B cell (primary cell): Measurements from ENCODE around the gene NES. TPM values are rescaled to one million over a fixed set of nuclear protein-coding genes. Genes with fewer than 3 reads are reported as not detected.

Experiments used
- ATAC-seq: fragments of 200-7000 bp; cut with Tn5 transposase; one replicate; pipeline ENCODE4 v1.10.0; 2021; ENCODE audit warnings: low read depth, mild to moderate bottlenecking, moderate number of reproducible peaks, moderate library complexity
- CTCF ChIA-PET: fragments of 350-600 bp; sonication (Branson Sonifier 250); formaldehyde crosslinking; loops from one replicate; lab custom pipeline; 2021; ENCODE audit warnings: antibody characterized with exemption, inconsistent platforms; lab: Charles Lee
- POLR2A ChIA-PET: fragments of 350-600 bp; sonication (Branson Sonifier 250); formaldehyde crosslinking; loops from one replicate; lab custom pipeline; 2021; ENCODE audit warnings: antibody characterized with exemption; lab: Charles Lee
- DNase-seq: peaks from one replicate; pipeline ENCODE4 v3.0.0; 2013
- H2AFZ ChIP-seq: 2 replicates; pipeline ENCODE4 v1.6.1; 2012; ENCODE audit warnings: mild to moderate bottlenecking, low read depth, low read length; ENCODE audit not compliant: insufficient read depth, poor library complexity, severe bottlenecking
- H3K27ac ChIP-seq, 2 donors: 1 replicate in 1 of 2; 2 replicates in 1 of 2; pipeline ENCODE4 v1.5.1; 2012 to 2013; ENCODE audit warnings: low read length in 2 of 2, mild to moderate bottlenecking in 2 of 2, moderate library complexity in 1 of 2
- H3K27me3 ChIP-seq, 4 experiments: fragments of 200-600 bp in 1 of 4; sonication (generic) in 1 of 4; replicated peaks in 1 of 4; 1 replicate in 2 of 4; 2 replicates in 2 of 4; pipeline versions ENCODE4 v1.6.1 to v1.7.0; 2013 to 2016; ENCODE audit warnings: low read length in 3 of 4, mild to moderate bottlenecking in 2 of 4, mixed read lengths in 1 of 4, moderate library complexity in 1 of 4; ENCODE audit not compliant: insufficient read depth in 4 of 4, control insufficient read depth in 3 of 4; ENCODE audit errors: control extremely low read depth in 1 of 4
- H3K36me3 ChIP-seq, 2 experiments: replicated peaks in 1 of 2; 1 replicate in 1 of 2; 2 replicates in 1 of 2; pipeline versions ENCODE4 v1.6.1 to v1.7.1; 2013; ENCODE audit warnings: low read length in 1 of 2; ENCODE audit not compliant: insufficient read depth in 2 of 2, control insufficient read depth in 1 of 2; ENCODE audit errors: control extremely low read depth in 1 of 2, extremely low read depth in 1 of 2
- H3K4me1 ChIP-seq, 2 donors: fragments of 200-600 bp in 1 of 2; sonication (generic) in 1 of 2; 1 replicate in 1 of 2; 2 replicates in 1 of 2; pipeline versions ENCODE4 v1.5.1 to v1.6.1; 2013 to 2017; ENCODE audit warnings: low read length in 2 of 2; ENCODE audit not compliant: control insufficient read depth in 2 of 2, insufficient read depth in 2 of 2
- H3K4me2 ChIP-seq: replicated peaks from 2 replicates; pipeline ENCODE3; 2012; ENCODE audit warnings: mild to moderate bottlenecking, low read depth, low read length; ENCODE audit not compliant: poor library complexity, severe bottlenecking
- H3K4me3 ChIP-seq, 5 experiments: fragments of 200-600 bp in 1 of 5; sonication (generic) in 1 of 5; 1 replicate in 3 of 5; 2 replicates in 2 of 5; pipeline versions ENCODE4 v1.5.1 to v1.7.0; 2011 to 2016; ENCODE audit warnings: low read length in 4 of 5, mild to moderate bottlenecking in 4 of 5, low read depth in 2 of 5, control low read depth in 1 of 5, moderate library complexity in 1 of 5; ENCODE audit not compliant: insufficient read depth in 1 of 5; ENCODE audit errors: control extremely low read depth in 1 of 5, extremely low read depth in 1 of 5
- H3K79me2 ChIP-seq: fragments of 200-600 bp; sonication (generic); one replicate; pipeline ENCODE4 v1.6.0; 2016; ENCODE audit warnings: low read length; ENCODE audit not compliant: control insufficient read depth, insufficient read depth
- H3K9ac ChIP-seq: fragments of 200-600 bp; sonication (generic); 2 replicates; pipeline ENCODE4 v1.6.1; 2017; ENCODE audit warnings: mild to moderate bottlenecking, low read length, moderate library complexity
- H3K9me3 ChIP-seq, 3 donors: one replicate each; pipeline versions ENCODE4 v1.6.1 to v1.7.1; 2013; ENCODE audit warnings: low read length in 2 of 3; ENCODE audit not compliant: control insufficient read depth in 2 of 3, insufficient read depth in 1 of 3; ENCODE audit errors: control extremely low read depth in 1 of 3
- H4K20me1 ChIP-seq: 2 replicates; pipeline ENCODE4 v1.6.0; 2012; ENCODE audit warnings: mild to moderate bottlenecking, low read length; ENCODE audit not compliant: insufficient read depth, control insufficient read depth, poor library complexity, severe bottlenecking
- H3K27ac Mint-ChIP-seq: one replicate; pipeline ENCODE4 v1.8.0; 2021; ENCODE audit warnings: mixed read lengths
- H3K27me3 Mint-ChIP-seq: one replicate; pipeline ENCODE4 v1.8.0; 2021; ENCODE audit warnings: mixed read lengths
- H3K4me1 Mint-ChIP-seq: one replicate; pipeline ENCODE4 v1.8.0; 2021; ENCODE audit warnings: mixed read lengths
- H3K4me3 Mint-ChIP-seq: one replicate; pipeline ENCODE4 v1.8.0; 2021; ENCODE audit warnings: mixed read lengths
- H3K9me3 Mint-ChIP-seq: one replicate; pipeline ENCODE4 v1.8.0; 2022; ENCODE audit warnings: mixed read lengths; ENCODE audit not compliant: insufficient read depth
- EZH2 ChIP-seq: IDR thresholded peaks from 2 replicates; pipeline ENCODE4 v1.6.1; 2012; ENCODE audit warnings: borderline replicate concordance, low read depth, mild to moderate bottlenecking, moderate library complexity, low read length; ENCODE audit not compliant: insufficient read depth, poor library complexity, severe bottlenecking
- WGBS: methylation state at CpG from one replicate; pipeline ENCODE4 v1.1.5; 2013; ENCODE audit warnings: missing lambda C conversion rate; ENCODE audit not compliant: insufficient coverage; 5-methylcytosine and 5-hydroxymethylcytosine counted together
- intact Hi-C: fragments of 100-400 bp; cut with micrococcal nuclease; formaldehyde crosslinking; loops from one replicate; pipeline ENCODE4 v1.10.0; 2022
- polyA plus RNA-seq: library from polyadenylated mRNA; depleted of rRNA; stranded (reverse); fragments of >200 nt; gene quantifications from 2 replicates; pipeline ENCODE4 v1.2.3, GENCODE V29; 2012
- total RNA-seq, 2 donors: library from RNA; stranded (reverse); fragments of 120-200 nt in 1 of 2; gene quantifications; 1 replicate in 1 of 2; 2 replicates in 1 of 2; pipeline versions ENCODE4 v1.2.3 to v1.2.4, GENCODE V29; 2013 to 2022
- TF ChIP-seq, protein P1 (sequence below): fragments of 200-600 bp; IDR thresholded peaks from one replicate; pipeline ENCODE4 v1.8.0; 2022; ENCODE audit warnings: antibody characterized with exemption, mild to moderate bottlenecking

The NES gene
- total and polyA plus RNA-seq, 2 donors (not counting 1 experiment from before 2014, with no cell fraction given), result 0.05 TPM; not detected in 1

DNA sequence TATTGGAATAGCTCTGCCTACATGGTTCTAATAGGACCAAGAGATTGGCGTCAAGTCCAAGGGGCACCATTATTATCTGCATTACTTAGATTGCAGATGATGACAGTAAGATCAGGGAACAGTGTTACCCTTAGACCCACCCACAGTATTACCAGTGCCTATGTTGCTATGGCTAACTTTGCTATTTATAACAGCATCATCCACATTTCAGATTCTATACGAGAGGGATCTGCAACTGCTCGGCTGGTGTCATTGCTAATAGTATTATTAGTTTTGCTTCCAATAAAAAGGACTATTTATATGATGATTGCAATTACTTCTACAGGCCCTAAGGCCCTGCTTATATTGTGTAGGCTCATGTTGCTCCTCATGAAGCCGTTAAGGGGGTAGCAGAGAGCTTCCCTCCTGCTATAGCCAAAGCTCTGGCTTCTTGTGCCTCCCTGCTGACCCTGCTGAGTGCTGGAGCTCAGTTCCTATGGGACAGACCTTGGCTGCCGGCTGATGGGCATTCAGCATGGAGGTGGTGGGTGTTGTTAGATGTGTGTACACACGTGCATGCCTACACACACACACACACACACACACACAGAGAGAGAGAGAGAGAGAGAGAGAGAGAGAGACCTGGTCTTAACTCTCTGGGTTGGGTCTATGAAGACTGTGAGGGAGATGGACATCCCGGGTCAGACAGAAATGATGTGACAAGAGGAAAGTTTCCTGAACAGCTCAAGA lies 34.0 kb downstream of the NES start:
- intact Hi-C loops, result no loop called here
- ChIA-PET CTCF (interaction anchor here (0.5 to 4.6 kb wide), 8 partner anchors 15 to 258 kb away, joined by 3 to 29 read pairs (median 4); no protein-coding TSS in a partner anchor), POLR2A (no interaction called here)
- peaks cover 0 to 6% (median 0%) of the 10 kb centered on the region in 3 donors for H3K9me3 ChIP-seq
- 35% methylated on average over 2 of the region's 7 CpGs for WGBS
- Mint-ChIP-seq H3K4me1 (peaks cover 23% of the 10 kb centered on the region), H3K4me3 (peak overlapping the region; percentile 78), H3K27me3 (peaks cover 83% of the 10 kb centered on the region), H3K27ac (no peak overlapping the region), H3K9me3 (no peaks in the 10 kb centered on the region)
- DNase-seq (no peak), ATAC-seq (no peak)
- H3K27me3 ChIP-seq, result peaks cover 0 to 87% (median 54%) of the 10 kb centered on the region in 4 experiments
- no peak overlapping the region for H2AFZ ChIP-seq
- H4K20me1 ChIP-seq, result no peaks in the 10 kb centered on the region
- no peak overlapping the region for H3K9ac ChIP-seq
- no peaks in the 10 kb centered on the region for H3K36me3 ChIP-seq
- TF ChIP-seq EZH2, result no peak
- TF ChIP-seq, protein P1, sequence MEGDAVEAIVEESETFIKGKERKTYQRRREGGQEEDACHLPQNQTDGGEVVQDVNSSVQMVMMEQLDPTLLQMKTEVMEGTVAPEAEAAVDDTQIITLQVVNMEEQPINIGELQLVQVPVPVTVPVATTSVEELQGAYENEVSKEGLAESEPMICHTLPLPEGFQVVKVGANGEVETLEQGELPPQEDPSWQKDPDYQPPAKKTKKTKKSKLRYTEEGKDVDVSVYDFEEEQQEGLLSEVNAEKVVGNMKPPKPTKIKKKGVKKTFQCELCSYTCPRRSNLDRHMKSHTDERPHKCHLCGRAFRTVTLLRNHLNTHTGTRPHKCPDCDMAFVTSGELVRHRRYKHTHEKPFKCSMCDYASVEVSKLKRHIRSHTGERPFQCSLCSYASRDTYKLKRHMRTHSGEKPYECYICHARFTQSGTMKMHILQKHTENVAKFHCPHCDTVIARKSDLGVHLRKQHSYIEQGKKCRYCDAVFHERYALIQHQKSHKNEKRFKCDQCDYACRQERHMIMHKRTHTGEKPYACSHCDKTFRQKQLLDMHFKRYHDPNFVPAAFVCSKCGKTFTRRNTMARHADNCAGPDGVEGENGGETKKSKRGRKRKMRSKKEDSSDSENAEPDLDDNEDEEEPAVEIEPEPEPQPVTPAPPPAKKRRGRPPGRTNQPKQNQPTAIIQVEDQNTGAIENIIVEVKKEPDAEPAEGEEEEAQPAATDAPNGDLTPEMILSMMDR, result no peak
- no peaks in the 10 kb centered on the region for H3K79me2 ChIP-seq
- no peak overlapping the region for H3K4me2 ChIP-seq
- no peak overlapping the region for H3K4me3 ChIP-seq
- peaks cover 24 to 28% of the 10 kb centered on the region in 2 donors for H3K4me1 ChIP-seq
- no peak overlapping the region for H3K27ac ChIP-seq
